GM21786 (cell line): ENCODE data around the gene MAML3.

Experiments used
- ATAC-seq: cut with Tn5 transposase; IDR thresholded peaks from one replicate; pipeline ENCODE4 v1.9.1; 2021; ENCODE audit not compliant: unreplicated experiment

Gene MAML3

GRCh38 chr4:140012688-140013486 is 141.1 kb downstream of the MAML3 start:
- no peak for ATAC-seq

GRCh38 chr4:140005699-140006098 is 148.3 kb downstream of the MAML3 start:
- ATAC-seq = no peak

- ATAC-seq = no peak
Measured at GRCh38 chr4:140004922-140005627, 148.9 kb downstream of the MAML3 start.

- no peak for ATAC-seq
Measured at GRCh38 chr4:140004549-140004895, 149.5 kb downstream of the MAML3 start.

- ATAC-seq = no peak
Measured at GRCh38 chr4:140003876-140004548, 150.0 kb downstream of the MAML3 start.

- no peak for ATAC-seq
Measured at GRCh38 chr4:140000232-140000631, 153.8 kb downstream of the MAML3 start.

- no peak for ATAC-seq
Measured at GRCh38 chr4:139988863-139989765, 164.9 kb downstream of the MAML3 start.

- no peak for ATAC-seq
Measured at GRCh38 chr4:139987502-139987850, 166.5 kb downstream of the MAML3 start.

GRCh38 chr4:139986689-139987501 is 167.1 kb downstream of the MAML3 start:
- no peak for ATAC-seq

GRCh38 chr4:139986106-139986505 is 167.9 kb downstream of the MAML3 start:
- ATAC-seq = no peak

- ATAC-seq = no peak
Measured at GRCh38 chr4:139985401-139985800, 168.6 kb downstream of the MAML3 start.

- no peak for ATAC-seq
Measured at GRCh38 chr4:139984471-139984870, 169.5 kb downstream of the MAML3 start.

- peak; percentile 89 for ATAC-seq
Measured at GRCh38 chr4:139978692-139979091, 175.3 kb downstream of the MAML3 start.

- peak; percentile 40 for ATAC-seq
Measured at GRCh38 chr4:139977838-139978609, 176.0 kb downstream of the MAML3 start.

GRCh38 chr4:139975830-139976272 is 178.1 kb downstream of the MAML3 start:
- ATAC-seq = no peak

GRCh38 chr4:139973616-139974015 is 180.4 kb downstream of the MAML3 start:
- ATAC-seq = no peak

- no peak for ATAC-seq
Measured at GRCh38 chr4:139973015-139973414, 181.0 kb downstream of the MAML3 start.

GRCh38 chr4:139972305-139972704 is 181.7 kb downstream of the MAML3 start:
- ATAC-seq = no peak

- ATAC-seq = no peak
Measured at GRCh38 chr4:139971111-139971510, 182.9 kb downstream of the MAML3 start.
